CD14-positive monocyte (primary cell): ENCODE measurements around the gene EGFR. TPM values are rescaled to one million over a fixed set of nuclear protein-coding genes. Genes with fewer than 3 reads are reported as not detected.

Experiments used
- DNase-seq, 3 donors: peaks; one replicate each; pipeline ENCODE4 v3.0.0-alpha.2; 2011 to 2022
- H2AFZ ChIP-seq: 2 replicates; pipeline ENCODE4 v1.6.0; 2012; ENCODE audit warnings: mild to moderate bottlenecking, low read depth, low read length, inconsistent platforms; ENCODE audit not compliant: insufficient read depth, poor library complexity, severe bottlenecking
- H3K27ac ChIP-seq, 2 donors: 1 replicate in 1 of 2; 2 replicates in 1 of 2; pipeline ENCODE4 v1.5.1; 2012 to 2013; ENCODE audit warnings: low read length in 2 of 2, control low read depth in 1 of 2, inconsistent platforms in 1 of 2, low read depth in 1 of 2, mild to moderate bottlenecking in 1 of 2
- H3K27me3 ChIP-seq, 2 donors: one replicate each; pipeline versions ENCODE4 v1.6.0 to v1.6.1; 2011 to 2013; ENCODE audit warnings: low read length in 2 of 2; ENCODE audit not compliant: control insufficient read depth in 2 of 2, insufficient read depth in 2 of 2
- H3K36me3 ChIP-seq, 2 donors: replicated peaks in 1 of 2; 1 replicate in 1 of 2; 2 replicates in 1 of 2; pipeline versions ENCODE4 v1.5.1 to v1.6.1; 2012 to 2013; ENCODE audit warnings: low read length in 2 of 2, control low read depth in 1 of 2, inconsistent platforms in 1 of 2, mild to moderate bottlenecking in 1 of 2; ENCODE audit not compliant: insufficient read depth in 2 of 2, control insufficient read depth in 1 of 2
- H3K4me1 ChIP-seq, 2 donors: 1 replicate in 1 of 2; 2 replicates in 1 of 2; pipeline versions ENCODE4 v1.5.1 to v1.6.1; 2012 to 2013; ENCODE audit warnings: low read length in 2 of 2, control low read depth in 1 of 2, inconsistent platforms in 1 of 2, mild to moderate bottlenecking in 1 of 2, moderate library complexity in 1 of 2; ENCODE audit not compliant: insufficient read depth in 2 of 2, control insufficient read depth in 1 of 2
- H3K4me2 ChIP-seq: replicated peaks from 2 replicates; pipeline ENCODE3; 2012; ENCODE audit warnings: low read length, moderate library complexity, mild to moderate bottlenecking; ENCODE audit not compliant: poor library complexity, severe bottlenecking; ENCODE audit errors: extremely low read depth
- H3K4me3 ChIP-seq, 3 experiments: fragments of 200-600 bp in 1 of 3; sonication (generic) in 1 of 3; replicated peaks in 1 of 3; 1 replicate in 2 of 3; 2 replicates in 1 of 3; pipeline ENCODE4 v1.5.1; 2011 to 2013; ENCODE audit warnings: low read length in 3 of 3, mild to moderate bottlenecking in 3 of 3, control low read depth in 2 of 3, low read depth in 2 of 3, inconsistent platforms in 1 of 3, moderate library complexity in 1 of 3
- H3K79me2 ChIP-seq: 2 replicates; pipeline ENCODE4 v1.6.0; 2012; ENCODE audit warnings: mild to moderate bottlenecking, control low read depth, inconsistent platforms, low read length, moderate library complexity; ENCODE audit not compliant: insufficient read depth
- H3K9ac ChIP-seq: 2 replicates; pipeline ENCODE4 v1.6.0; 2017; ENCODE audit warnings: low read length, mild to moderate bottlenecking; ENCODE audit not compliant: insufficient read depth, poor library complexity, severe bottlenecking
- H3K9me3 ChIP-seq, 2 donors: replicated peaks in 1 of 2; 1 replicate in 1 of 2; 2 replicates in 1 of 2; pipeline versions ENCODE4 v1.5.1 to v1.6.1; 2012 to 2013; ENCODE audit warnings: low read length in 2 of 2, control low read depth in 1 of 2; ENCODE audit not compliant: control insufficient read depth in 1 of 2, insufficient read depth in 1 of 2
- H4K20me1 ChIP-seq: 2 replicates; pipeline ENCODE4 v1.6.0; 2012; ENCODE audit warnings: mild to moderate bottlenecking, low read length, control low read depth, moderate library complexity; ENCODE audit not compliant: insufficient read depth
- H3K27ac Mint-ChIP-seq, 7 donors: one replicate each; pipeline ENCODE4 v1.8.0; 2020; ENCODE audit warnings: mild to moderate bottlenecking in 7 of 7, mixed read lengths in 7 of 7, moderate library complexity in 6 of 7, inconsistent platforms in 2 of 7
- H3K27me3 Mint-ChIP-seq, 3 donors: one replicate each; pipeline ENCODE4 v1.8.0; 2021 to 2022; ENCODE audit warnings: low read depth in 3 of 3, mild to moderate bottlenecking in 3 of 3, mixed read lengths in 3 of 3, moderate library complexity in 3 of 3, inconsistent platforms in 1 of 3
- H3K36me3 Mint-ChIP-seq, 2 donors: one replicate each; pipeline ENCODE4 v1.8.0; 2020; ENCODE audit warnings: mixed read lengths in 2 of 2, inconsistent platforms in 1 of 2, mild to moderate bottlenecking in 1 of 2
- H3K4me1 Mint-ChIP-seq: one replicate; pipeline ENCODE4 v1.8.0; 2020; ENCODE audit warnings: mild to moderate bottlenecking, mixed read lengths
- H3K4me3 Mint-ChIP-seq, 2 donors: one replicate each; pipeline ENCODE4 v1.8.0; 2020; ENCODE audit warnings: mild to moderate bottlenecking in 2 of 2, mixed read lengths in 2 of 2, moderate library complexity in 1 of 2
- H3K9me3 Mint-ChIP-seq, 7 donors: one replicate each; pipeline ENCODE4 v1.8.0; 2020 to 2022; ENCODE audit warnings: mixed read lengths in 7 of 7, mild to moderate bottlenecking in 6 of 7, moderate library complexity in 6 of 7, inconsistent platforms in 2 of 7
- WGBS: methylation state at CpG from one replicate; pipeline ENCODE4 v1.1.5; 2013; ENCODE audit warnings: missing lambda C conversion rate; ENCODE audit not compliant: insufficient coverage; 5-methylcytosine and 5-hydroxymethylcytosine counted together
- intact Hi-C, 2 donors: fragments of 100-400 bp; cut with micrococcal nuclease; formaldehyde crosslinking; loops; one replicate each; pipeline versions ENCODE4 v1.15.0 to v1.15.1; 2023
- polyA plus RNA-seq, 3 donors: library from polyadenylated mRNA; depleted of rRNA in 1 of 3; unstranded in 2 of 3; stranded (reverse) in 1 of 3; fragments of 300-500 nt in 2 of 3; fragments of >200 nt in 1 of 3; fragmentation: Illumina TruSeq in 2 of 3; gene quantifications; 1 replicate in 2 of 3; 2 replicates in 1 of 3; pipeline ENCODE4 v1.2.3, GENCODE V29; 2012 to 2021
- TF ChIP-seq, protein P1 (sequence below): fragments of 200-600 bp; IDR thresholded peaks from one replicate; pipeline ENCODE4 v1.8.0; 2022; ENCODE audit warnings: antibody characterized with exemption, mild to moderate bottlenecking

Gene EGFR
- polyA plus RNA-seq, 3 donors: not detected

- Mint-ChIP-seq H3K4me1 (no peaks in the 10 kb centered on the region), H3K36me3 (no peaks in the 10 kb centered on the region), H3K27me3 (peaks cover 0 to 2% (median 0%) of the 10 kb centered on the region in 3 donors), H3K9me3 (peaks cover 0 to 10% (median 5%) of the 10 kb centered on the region in 7 donors), H3K4me3 (no peak overlapping the region), H3K27ac (no peak overlapping the region)
- 78% methylated on average over 7 of the region's 9 CpGs for WGBS
- intact Hi-C loops: no loop called here
- no peak overlapping the region for H3K27ac ChIP-seq
- H2AFZ ChIP-seq: no peak overlapping the region
- peaks cover 0 to 3% of the 10 kb centered on the region in 2 donors for H3K9me3 ChIP-seq
- no peaks in the 10 kb centered on the region for H3K36me3 ChIP-seq
- TF ChIP-seq, protein P1, sequence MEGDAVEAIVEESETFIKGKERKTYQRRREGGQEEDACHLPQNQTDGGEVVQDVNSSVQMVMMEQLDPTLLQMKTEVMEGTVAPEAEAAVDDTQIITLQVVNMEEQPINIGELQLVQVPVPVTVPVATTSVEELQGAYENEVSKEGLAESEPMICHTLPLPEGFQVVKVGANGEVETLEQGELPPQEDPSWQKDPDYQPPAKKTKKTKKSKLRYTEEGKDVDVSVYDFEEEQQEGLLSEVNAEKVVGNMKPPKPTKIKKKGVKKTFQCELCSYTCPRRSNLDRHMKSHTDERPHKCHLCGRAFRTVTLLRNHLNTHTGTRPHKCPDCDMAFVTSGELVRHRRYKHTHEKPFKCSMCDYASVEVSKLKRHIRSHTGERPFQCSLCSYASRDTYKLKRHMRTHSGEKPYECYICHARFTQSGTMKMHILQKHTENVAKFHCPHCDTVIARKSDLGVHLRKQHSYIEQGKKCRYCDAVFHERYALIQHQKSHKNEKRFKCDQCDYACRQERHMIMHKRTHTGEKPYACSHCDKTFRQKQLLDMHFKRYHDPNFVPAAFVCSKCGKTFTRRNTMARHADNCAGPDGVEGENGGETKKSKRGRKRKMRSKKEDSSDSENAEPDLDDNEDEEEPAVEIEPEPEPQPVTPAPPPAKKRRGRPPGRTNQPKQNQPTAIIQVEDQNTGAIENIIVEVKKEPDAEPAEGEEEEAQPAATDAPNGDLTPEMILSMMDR: no peak
- H3K79me2 ChIP-seq: no peaks in the 10 kb centered on the region
- no peak for DNase-seq
- no peak overlapping the region for H3K4me2 ChIP-seq
- no peaks in the 10 kb centered on the region for H3K4me1 ChIP-seq
- H3K27me3 ChIP-seq: no peaks in the 10 kb centered on the region
- no peak overlapping the region for H3K4me3 ChIP-seq
- H4K20me1 ChIP-seq: no peaks in the 10 kb centered on the region
- no peak overlapping the region for H3K9ac ChIP-seq
Observed at GRCh38 chr7:55223023-55223422, 204.2 kb downstream of the EGFR start.

- peaks cover 0 to 6% of the 10 kb centered on the region in 2 donors for H3K9me3 ChIP-seq
- H3K9me3 Mint-ChIP-seq: peaks cover 2 to 13% (median 7%) of the 10 kb centered on the region in 7 donors
- H3K27me3 Mint-ChIP-seq: peaks cover 0 to 2% (median 2%) of the 10 kb centered on the region in 3 donors
- H2AFZ ChIP-seq: no peak overlapping the region
- no peak overlapping the region for H3K4me3 ChIP-seq
- H3K4me3 Mint-ChIP-seq: no peak overlapping the region
- TF ChIP-seq, protein P1: no peak
- H3K27ac Mint-ChIP-seq: peak overlapping the region in 1 of 7 donors; percentile 22
- H3K79me2 ChIP-seq: no peaks in the 10 kb centered on the region
- H3K4me1 ChIP-seq: no peaks in the 10 kb centered on the region
- H4K20me1 ChIP-seq: no peaks in the 10 kb centered on the region
- intact Hi-C loops: no loop called here
- WGBS: 74% methylated on average over 5 of the region's 5 CpGs
- H3K9ac ChIP-seq: no peak overlapping the region
- DNase-seq: no peak
- no peaks in the 10 kb centered on the region for H3K27me3 ChIP-seq
- H3K36me3 ChIP-seq: no peaks in the 10 kb centered on the region
- no peaks in the 10 kb centered on the region for H3K36me3 Mint-ChIP-seq
- no peak overlapping the region for H3K27ac ChIP-seq
- no peak overlapping the region for H3K4me2 ChIP-seq
- no peaks in the 10 kb centered on the region for H3K4me1 Mint-ChIP-seq
Observed at GRCh38 chr7:55224111-55224510, 205.3 kb downstream of the EGFR start.
